IPS DF 6.9 (cell line): ENCODE measurements around the gene RALY.
"Not testable (repeated sequence)": the region's sequence is repeated elsewhere in the genome, so short reads cannot be mapped to it uniquely, and the experiment has no call there.

Source experiments
- DNase-seq: peaks from one replicate; pipeline ENCODE4 v3.0.0-alpha.2; 2013; ENCODE audit warnings: low read depth, low spot score
- H3K27ac ChIP-seq: one replicate; pipeline ENCODE4 v1.5.1; 2013; ENCODE audit warnings: low read length, control low read depth
- H3K27me3 ChIP-seq: 2 replicates; pipeline ENCODE4 v1.6.1; 2013; ENCODE audit warnings: mild to moderate bottlenecking, low read length; ENCODE audit not compliant: control insufficient read depth, insufficient read depth
- H3K36me3 ChIP-seq: 2 replicates; pipeline ENCODE4 v1.6.1; 2013; ENCODE audit warnings: low read length; ENCODE audit not compliant: control insufficient read depth, insufficient read depth
- H3K4me1 ChIP-seq: 2 replicates; pipeline ENCODE4 v1.6.1; 2013; ENCODE audit warnings: low read length; ENCODE audit not compliant: control insufficient read depth, insufficient read depth
- H3K4me3 ChIP-seq: 2 replicates; pipeline ENCODE4 v1.5.1; 2013; ENCODE audit warnings: mild to moderate bottlenecking, low read length
- H3K9me3 ChIP-seq: 2 replicates; pipeline ENCODE4 v1.6.1; 2013; ENCODE audit warnings: low read length, inconsistent platforms; ENCODE audit not compliant: control insufficient read depth, insufficient read depth
- WGBS: extraction: QIAGEN DNeasy Blood & Tissue Kit; methylation state at CpG from one replicate; pipeline ENCODE4 v1.1.7; 2013; ENCODE audit warnings: mixed read lengths, missing lambda C conversion rate; ENCODE audit not compliant: insufficient read length, insufficient coverage; 5-methylcytosine and 5-hydroxymethylcytosine counted together

RALY gene

GRCh38 chr20:34133365-34133860 is 139.7 kb downstream of the RALY start:
- not testable (repeated sequence) for H3K27ac ChIP-seq, H3K27me3 ChIP-seq, H3K4me1 ChIP-seq, H3K9me3 ChIP-seq, DNase-seq, H3K36me3 ChIP-seq, H3K4me3 ChIP-seq
- WGBS, result no CpG with 5 or more reads among the region's 4 CpGs
